ENCODE data around the gene SMIM44. TPM values are rescaled to one million over a fixed set of nuclear protein-coding genes. Genes with fewer than 3 reads are reported as not detected.

SMIM44 gene
- total and polyA plus RNA-seq, 9 of the 15 experiments (the other 6 are each of a cell fraction or from before 2014, with no cell fraction given), result not detected

GRCh38 chr19:3470500-3471128 lies 12.6 kb downstream of the SMIM44 start (continued):
- TF ChIP-seq MNT (conservative IDR thresholded peaks at IDR 0.05) (no peak), DPF2 (IDR thresholded peaks at IDR 0.05) (no peak), ZNF699 (CRISPR knock-in tag; IDR thresholded peaks at IDR 0.05; ENCODE audit: insufficient replicate concordance) (no peak), SP2 (IDR thresholded peaks at IDR 0.05; ENCODE audit: extremely low read depth, low read depth, low read length, poor library complexity, severe bottlenecking) (no peak), ZNF407 (IDR thresholded peaks at IDR 0.05; ENCODE audit: low read depth) (no peak), RERE (CRISPR knock-in tag; IDR thresholded peaks at IDR 0.05; ENCODE audit: borderline replicate concordance) (no peak), ZBTB17 (CRISPR knock-in tag; IDR thresholded peaks at IDR 0.05) (no peak)

Measured in K562 (cell line).